Choroid plexus epithelial cell (primary cell): ENCODE measurements around the gene SNAPC2.
A peak's percentile ranks its signal among the peaks of the same experiment; 100 is the strongest.
"Not testable (repeated sequence)": the region's sequence is repeated elsewhere in the genome, so short reads cannot be mapped to it uniquely, and the experiment has no call there.

ENCODE experiments used
- DNase-seq: peaks from one replicate; pipeline ENCODE4 v3.0.0-alpha.2; 2010; ENCODE audit warnings: low read depth
- H3K4me3 ChIP-seq: 2 replicates; pipeline ENCODE4 v1.5.1; 2011; ENCODE audit warnings: low read depth, mild to moderate bottlenecking, control low read depth, low read length, moderate library complexity
- CTCF ChIP-seq: conservative IDR thresholded peaks from 2 replicates; pipeline ENCODE4 v1.5.1; 2011; ENCODE audit warnings: low read depth, mild to moderate bottlenecking, control low read depth, inconsistent platforms, low read length, moderate library complexity

SNAPC2 gene

GRCh38 chr19:7944177-7944761 lies 24.1 kb downstream of the SNAPC2 start:
- TF ChIP-seq CTCF = peak; percentile 86
- DNase-seq = peak; percentile 96
- peak overlapping the region; percentile 75 for H3K4me3 ChIP-seq

GRCh38 chr19:7947939-7948338 lies 27.8 kb downstream of the SNAPC2 start:
- peak; percentile 39 for DNase-seq
- TF ChIP-seq CTCF = no peak
- no peak overlapping the region for H3K4me3 ChIP-seq

- DNase-seq = peak; percentile 31
- H3K4me3 ChIP-seq = no peak overlapping the region
- TF ChIP-seq CTCF = no peak
These were observed 32.9 kb downstream of the SNAPC2 start for GRCh38 chr19:7953060-7953459.

GRCh38 chr19:7953576-7953975 lies 33.4 kb downstream of the SNAPC2 start:
- H3K4me3 ChIP-seq = no peak overlapping the region
- DNase-seq = no peak
- TF ChIP-seq CTCF = no peak

- TF ChIP-seq CTCF = no peak
- DNase-seq = no peak
- H3K4me3 ChIP-seq = no peak overlapping the region
These were observed 35.6 kb downstream of the SNAPC2 start for GRCh38 chr19:7955696-7956095.

- H3K4me3 ChIP-seq = no peak overlapping the region
- TF ChIP-seq CTCF = no peak
- no peak for DNase-seq
These were observed 39.1 kb downstream of the SNAPC2 start for GRCh38 chr19:7959211-7959610.

GRCh38 chr19:7961082-7961481 lies 40.9 kb downstream of the SNAPC2 start:
- not testable (repeated sequence) for DNase-seq, H3K4me3 ChIP-seq
